VCaP (cell line): Measurements from ENCODE around the gene SFT2D3.

Source experiments
- H3K27ac ChIP-seq: fragments of 450-650 bp; 2 replicates; pipeline ENCODE4 v1.5.1; 2017
- CTCF ChIP-seq: fragments of 450-650 bp; conservative IDR thresholded peaks from 2 replicates; pipeline ENCODE4 v1.5.1; 2017; ENCODE audit warnings: mild to moderate bottlenecking, moderate library complexity

Gene SFT2D3

GRCh38 chr2:127733113-127733815 is 32.0 kb downstream of the SFT2D3 start:
- H3K27ac ChIP-seq = no peak overlapping the region
- TF ChIP-seq CTCF = no peak

- TF ChIP-seq CTCF = no peak
Observed at GRCh38 chr2:127733816-127734537, 32.7 kb downstream of the SFT2D3 start.

GRCh38 chr2:127735044-127735443 is 33.7 kb downstream of the SFT2D3 start:
- H3K27ac ChIP-seq = no peak overlapping the region
- no peak for TF ChIP-seq CTCF

More at GRCh38 chr2:127733816-127734537, 32.7 kb downstream of the SFT2D3 start:
- no peak overlapping the region for H3K27ac ChIP-seq

- H3K27ac ChIP-seq = no peak overlapping the region
- TF ChIP-seq CTCF = no peak
Observed at GRCh38 chr2:127735537-127736399, 34.5 kb downstream of the SFT2D3 start.

- no peak overlapping the region for H3K27ac ChIP-seq
- TF ChIP-seq CTCF = no peak
Observed at GRCh38 chr2:127737892-127738291, 36.6 kb downstream of the SFT2D3 start.

GRCh38 chr2:127739800-127740199 is 38.5 kb downstream of the SFT2D3 start:
- no peak overlapping the region for H3K27ac ChIP-seq
- no peak for TF ChIP-seq CTCF
